Fibroblast of mammary gland (primary cell): Measurements from ENCODE around the gene FAF1.

Experiments used
- DNase-seq: peaks from one replicate; pipeline ENCODE4 v3.0.0-alpha.2; 2010; ENCODE audit warnings: low read depth
- H3K4me3 ChIP-seq: 2 replicates; pipeline ENCODE4 v1.5.1; 2011; ENCODE audit warnings: low read depth, mild to moderate bottlenecking, low read length, moderate library complexity; ENCODE audit not compliant: control insufficient read depth
- TF ChIP-seq, protein P1 (sequence below): conservative IDR thresholded peaks from 2 replicates; pipeline ENCODE4 v1.5.1; 2011; ENCODE audit warnings: low read depth, low read length, inconsistent platforms; ENCODE audit not compliant: control insufficient read depth, insufficient read depth

FAF1 gene

DNA sequence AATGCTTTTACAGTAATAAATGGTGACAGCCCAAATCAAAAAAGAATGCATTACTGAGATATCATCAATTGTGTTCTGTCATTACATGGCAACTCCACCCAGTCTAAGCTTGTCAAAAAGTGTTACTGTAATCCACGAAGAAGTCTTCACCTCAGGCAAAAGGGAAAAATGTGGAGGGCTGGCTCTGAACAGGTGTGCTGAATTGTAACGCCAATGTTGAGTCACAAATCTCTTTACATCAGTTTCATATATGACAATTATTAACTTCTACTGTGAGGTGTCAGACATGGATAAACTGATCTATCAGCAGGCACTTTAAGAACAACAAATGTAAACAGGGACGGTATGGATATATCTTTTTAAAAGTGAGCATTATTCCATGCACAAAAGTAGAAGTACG, 438.4 kb downstream of the FAF1 start:
- H3K4me3 ChIP-seq = no peak overlapping the region
- DNase-seq = no peak
- TF ChIP-seq, protein P1, sequence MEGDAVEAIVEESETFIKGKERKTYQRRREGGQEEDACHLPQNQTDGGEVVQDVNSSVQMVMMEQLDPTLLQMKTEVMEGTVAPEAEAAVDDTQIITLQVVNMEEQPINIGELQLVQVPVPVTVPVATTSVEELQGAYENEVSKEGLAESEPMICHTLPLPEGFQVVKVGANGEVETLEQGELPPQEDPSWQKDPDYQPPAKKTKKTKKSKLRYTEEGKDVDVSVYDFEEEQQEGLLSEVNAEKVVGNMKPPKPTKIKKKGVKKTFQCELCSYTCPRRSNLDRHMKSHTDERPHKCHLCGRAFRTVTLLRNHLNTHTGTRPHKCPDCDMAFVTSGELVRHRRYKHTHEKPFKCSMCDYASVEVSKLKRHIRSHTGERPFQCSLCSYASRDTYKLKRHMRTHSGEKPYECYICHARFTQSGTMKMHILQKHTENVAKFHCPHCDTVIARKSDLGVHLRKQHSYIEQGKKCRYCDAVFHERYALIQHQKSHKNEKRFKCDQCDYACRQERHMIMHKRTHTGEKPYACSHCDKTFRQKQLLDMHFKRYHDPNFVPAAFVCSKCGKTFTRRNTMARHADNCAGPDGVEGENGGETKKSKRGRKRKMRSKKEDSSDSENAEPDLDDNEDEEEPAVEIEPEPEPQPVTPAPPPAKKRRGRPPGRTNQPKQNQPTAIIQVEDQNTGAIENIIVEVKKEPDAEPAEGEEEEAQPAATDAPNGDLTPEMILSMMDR = no peak

DNA sequence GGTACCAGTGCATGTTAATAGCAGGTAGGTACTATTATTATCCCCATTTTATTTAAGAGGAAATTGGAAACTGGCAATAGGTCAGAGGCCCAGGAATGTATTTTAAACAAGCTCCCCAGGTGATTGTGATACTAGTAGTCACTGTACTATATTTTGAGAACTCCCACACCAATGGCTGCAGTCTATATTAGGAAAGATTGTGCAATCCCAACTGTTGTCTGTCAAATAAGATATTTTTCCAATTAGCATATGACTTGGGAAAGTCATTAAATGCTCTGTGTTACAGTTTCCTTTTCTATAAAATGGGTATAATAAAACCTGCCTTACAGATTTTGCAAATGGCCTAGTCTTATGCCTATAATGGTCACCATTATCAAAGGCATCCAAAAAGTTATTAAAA, 442.6 kb downstream of the FAF1 start:
- H3K4me3 ChIP-seq = no peak overlapping the region
- TF ChIP-seq, protein P1 = no peak
- DNase-seq = peak; percentile 1

DNA sequence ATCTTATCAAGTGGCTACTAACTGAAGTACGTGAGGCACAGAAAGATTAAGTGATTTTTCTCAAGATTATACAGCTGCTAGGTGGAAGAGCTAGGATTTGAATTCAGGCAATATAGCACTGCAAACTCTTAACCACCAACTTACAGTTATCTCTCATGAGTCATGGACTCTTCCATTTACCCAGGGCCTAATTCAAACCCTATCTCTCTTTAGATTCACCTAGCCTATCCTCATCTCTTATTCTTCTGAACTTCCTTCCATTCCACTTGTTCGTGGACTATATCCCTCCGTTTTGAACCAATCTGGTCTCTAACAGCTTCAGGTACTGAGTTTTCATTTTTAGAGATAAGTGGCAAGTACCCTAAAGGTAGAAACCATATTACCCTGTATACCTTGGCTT, 444.0 kb downstream of the FAF1 start:
- TF ChIP-seq, protein P1 = no peak
- no peak for DNase-seq

DNA sequence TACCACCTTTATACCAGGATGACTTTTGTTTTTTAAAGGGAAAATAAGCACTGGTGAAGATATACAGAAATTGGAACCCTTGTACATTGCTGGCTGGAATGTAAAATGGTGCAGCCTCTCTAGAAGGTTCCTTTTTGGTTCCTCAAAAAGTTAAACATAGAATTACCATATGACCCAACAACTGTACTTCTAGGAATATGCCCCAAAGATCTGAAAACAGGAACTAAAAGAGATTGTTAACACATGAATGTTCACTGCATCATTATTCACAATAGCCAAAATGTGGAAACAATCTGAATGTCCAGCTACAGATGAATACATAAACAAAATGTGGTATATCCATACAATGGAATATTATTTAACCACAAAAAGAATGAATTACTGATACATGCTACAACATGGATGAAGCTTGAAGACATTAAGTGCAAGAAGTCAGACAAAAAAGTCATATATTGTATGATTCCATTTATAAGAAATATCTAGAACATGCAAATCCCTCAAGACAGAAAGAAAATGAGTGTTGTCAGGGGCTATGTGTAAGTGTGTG, 452.0 kb downstream of the FAF1 start:
- TF ChIP-seq, protein P1 = no peak
- no peak for DNase-seq
- H3K4me3 ChIP-seq = no peak overlapping the region

More for the DNA sequence above, 444.0 kb downstream of the FAF1 start:
- H3K4me3 ChIP-seq = no peak overlapping the region

DNA sequence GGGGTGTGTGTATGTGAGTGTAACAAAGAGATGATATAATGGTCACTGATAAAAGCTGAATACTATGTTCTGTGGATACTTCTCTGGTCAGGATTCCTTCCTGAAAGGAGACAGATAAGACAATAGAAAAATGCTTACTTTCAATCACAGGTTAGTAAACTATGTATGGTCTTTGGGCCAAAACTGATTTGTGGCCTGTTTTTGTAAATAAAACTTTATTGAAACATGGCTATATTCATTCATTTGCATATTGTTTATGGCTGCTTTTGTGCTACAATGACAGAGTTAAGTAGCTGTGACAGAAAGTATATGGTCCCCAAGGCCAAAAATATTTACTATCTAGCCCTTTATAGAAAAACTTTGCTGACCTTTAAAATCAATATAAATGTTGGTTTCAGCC, 454.6 kb downstream of the FAF1 start:
- TF ChIP-seq, protein P1 = no peak
- no peak overlapping the region for H3K4me3 ChIP-seq
- no peak for DNase-seq

DNA sequence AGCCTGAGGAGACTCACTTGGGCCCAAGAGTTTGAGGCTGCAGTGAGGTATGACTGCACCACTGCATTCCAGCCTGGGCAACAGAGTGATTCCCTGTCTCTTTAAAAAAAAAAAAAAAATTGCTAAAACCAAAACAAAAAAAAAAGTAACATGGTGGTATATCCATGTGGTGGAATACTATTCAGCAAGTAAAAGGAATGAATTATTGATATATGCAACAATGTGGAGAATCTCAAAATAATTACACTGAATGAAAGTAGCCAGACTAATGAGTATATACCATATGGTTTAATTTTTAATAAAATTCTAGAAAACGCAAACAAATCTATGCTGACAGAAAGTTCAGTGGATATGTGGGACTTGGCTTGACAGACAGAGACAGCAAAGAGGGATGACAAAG, 456.6 kb downstream of the FAF1 start:
- DNase-seq = no peak

More for the DNA sequence above, 456.6 kb downstream of the FAF1 start:
- TF ChIP-seq, protein P1 = no peak
- H3K4me3 ChIP-seq = no peak overlapping the region
